ENCODE data around the gene FOXA1. TPM values are rescaled to one million over a fixed set of nuclear protein-coding genes. Genes with fewer than 3 reads are reported as not detected.

The FOXA1 gene
- total RNA-seq, 1 donor = 0.36 TPM

GRCh38 chr14:37573356-37573755 lies 21.7 kb downstream of the FOXA1 start:
- no peaks in the 10 kb centered on the region for H3K9me3 ChIP-seq (ENCODE audit: low read depth, low read length)
- H3K79me2 ChIP-seq (ENCODE audit: insufficient read depth, low read length) = no peaks in the 10 kb centered on the region
- no peak overlapping the region for H3K4me2 ChIP-seq (ENCODE audit: insufficient read depth, low read length)
- no peak for DNase-seq (ENCODE audit: insufficient read length, low spot score, missing footprints)
- H3K36me3 ChIP-seq (ENCODE audit: insufficient read depth, low read length) = no peaks in the 10 kb centered on the region
- H3K4me1 ChIP-seq (ENCODE audit: insufficient read depth, low read length) = no peaks in the 10 kb centered on the region
- no peak for TF ChIP-seq CTCF (IDR thresholded peaks at IDR 0.05; ENCODE audit: extremely low read depth, low read depth, low read length)
- no peak overlapping the region for H3K4me3 ChIP-seq (ENCODE audit: insufficient read depth, low read length)
- H3K27ac ChIP-seq (ENCODE audit: low read depth, low read length) = no peak overlapping the region
- no peak overlapping the region for H2AFZ ChIP-seq (ENCODE audit: low read length)
- H3K27me3 ChIP-seq (ENCODE audit: insufficient read depth, low read length) = no peaks in the 10 kb centered on the region
- H4K20me1 ChIP-seq (ENCODE audit: insufficient read depth, low read length) = no peaks in the 10 kb centered on the region

GRCh38 chr14:37571391-37571790 lies 23.7 kb downstream of the FOXA1 start:
- TF ChIP-seq CTCF (IDR thresholded peaks at IDR 0.05; ENCODE audit: extremely low read depth, low read depth, low read length) = no peak
- Histone ChIP-seq H3K4me2 (ENCODE audit: insufficient read depth, low read length) (no peak overlapping the region), H3K36me3 (ENCODE audit: insufficient read depth, low read length) (no peaks in the 10 kb centered on the region), H4K20me1 (ENCODE audit: insufficient read depth, low read length) (no peaks in the 10 kb centered on the region), H2AFZ (ENCODE audit: low read length) (no peak overlapping the region), H3K27me3 (ENCODE audit: insufficient read depth, low read length) (no peaks in the 10 kb centered on the region), H3K4me1 (ENCODE audit: insufficient read depth, low read length) (no peaks in the 10 kb centered on the region), H3K9me3 (ENCODE audit: low read depth, low read length) (no peaks in the 10 kb centered on the region), H3K4me3 (ENCODE audit: insufficient read depth, low read length) (no peak overlapping the region), H3K27ac (ENCODE audit: low read depth, low read length) (no peak overlapping the region), H3K79me2 (ENCODE audit: insufficient read depth, low read length) (no peaks in the 10 kb centered on the region)
- no peak for DNase-seq (ENCODE audit: insufficient read length, low spot score, missing footprints)

GRCh38 chr14:37569729-37570128 lies 25.3 kb downstream of the FOXA1 start:
- H3K4me2 ChIP-seq (ENCODE audit: insufficient read depth, low read length) = no peak overlapping the region
- no peaks in the 10 kb centered on the region for H3K79me2 ChIP-seq (ENCODE audit: insufficient read depth, low read length)
- no peak overlapping the region for H3K27ac ChIP-seq (ENCODE audit: low read depth, low read length)
- no peaks in the 10 kb centered on the region for H3K4me1 ChIP-seq (ENCODE audit: insufficient read depth, low read length)
- no peak for DNase-seq (ENCODE audit: insufficient read length, low spot score, missing footprints)
- no peaks in the 10 kb centered on the region for H3K27me3 ChIP-seq (ENCODE audit: insufficient read depth, low read length)
- no peak for TF ChIP-seq CTCF (IDR thresholded peaks at IDR 0.05; ENCODE audit: extremely low read depth, low read depth, low read length)
- H3K36me3 ChIP-seq (ENCODE audit: insufficient read depth, low read length) = no peaks in the 10 kb centered on the region
- no peak overlapping the region for H2AFZ ChIP-seq (ENCODE audit: low read length)
- no peaks in the 10 kb centered on the region for H3K9me3 ChIP-seq (ENCODE audit: low read depth, low read length)
- no peaks in the 10 kb centered on the region for H4K20me1 ChIP-seq (ENCODE audit: insufficient read depth, low read length)
- H3K4me3 ChIP-seq (ENCODE audit: insufficient read depth, low read length) = no peak overlapping the region

GRCh38 chr14:37566811-37567371 lies 28.2 kb downstream of the FOXA1 start:
- no peak for TF ChIP-seq CTCF (IDR thresholded peaks at IDR 0.05; ENCODE audit: extremely low read depth, low read depth, low read length)
- Histone ChIP-seq H3K4me1 (ENCODE audit: insufficient read depth, low read length) (no peaks in the 10 kb centered on the region), H3K27ac (ENCODE audit: low read depth, low read length) (no peak overlapping the region), H3K36me3 (ENCODE audit: insufficient read depth, low read length) (no peaks in the 10 kb centered on the region), H3K4me3 (ENCODE audit: insufficient read depth, low read length) (no peak overlapping the region), H3K9me3 (ENCODE audit: low read depth, low read length) (no peaks in the 10 kb centered on the region), H3K4me2 (ENCODE audit: insufficient read depth, low read length) (no peak overlapping the region), H3K79me2 (ENCODE audit: insufficient read depth, low read length) (no peaks in the 10 kb centered on the region), H4K20me1 (ENCODE audit: insufficient read depth, low read length) (no peaks in the 10 kb centered on the region), H2AFZ (ENCODE audit: low read length) (no peak overlapping the region), H3K27me3 (ENCODE audit: insufficient read depth, low read length) (no peaks in the 10 kb centered on the region)
- no peak for DNase-seq (ENCODE audit: insufficient read length, low spot score, missing footprints)

Data from osteoblast (primary cell).